Large intestine (tissue), 3 donors: Measurements from ENCODE around the gene FTHL17. TPM values are rescaled to one million over a fixed set of nuclear protein-coding genes. Genes with fewer than 3 reads are reported as not detected.
A peak's percentile ranks its signal among the peaks of the same experiment; 100 is the strongest.

Experiments used
- DNase-seq, 2 donors: peaks; one replicate each; pipeline versions ENCODE4 v3.0.0 to v3.0.0-alpha.2; 2013
- H3K27ac ChIP-seq: one replicate; pipeline ENCODE4 v1.5.1; 2013; ENCODE audit warnings: low read length
- H3K27me3 ChIP-seq: 2 replicates; pipeline ENCODE4 v1.6.1; 2013; ENCODE audit warnings: low read length; ENCODE audit not compliant: control insufficient read depth, insufficient read depth
- H3K36me3 ChIP-seq: 2 replicates; pipeline ENCODE4 v1.6.1; 2013; ENCODE audit warnings: low read length; ENCODE audit not compliant: control insufficient read depth, insufficient read depth
- H3K4me1 ChIP-seq: one replicate; pipeline ENCODE4 v1.6.1; 2013; ENCODE audit warnings: low read length; ENCODE audit not compliant: control insufficient read depth, insufficient read depth
- H3K4me3 ChIP-seq: one replicate; pipeline ENCODE4 v1.5.1; 2013; ENCODE audit warnings: low read length
- H3K9me3 ChIP-seq: one replicate; pipeline ENCODE4 v1.6.1; 2013; ENCODE audit warnings: mild to moderate bottlenecking, low read depth, low read length, moderate library complexity; ENCODE audit not compliant: control insufficient read depth
- WGBS: methylation state at CpG from one replicate; pipeline ENCODE4 v1.1.5; 2013; ENCODE audit warnings: low lambda C conversion rate; ENCODE audit not compliant: insufficient coverage; 5-methylcytosine and 5-hydroxymethylcytosine counted together
- polyA plus RNA-seq: library from polyadenylated mRNA; unstranded; fragments of 120-200 nt; gene quantifications from one replicate; pipeline ENCODE4 v1.2.1, GENCODE V29; 2013

The FTHL17 gene
- polyA plus RNA-seq, 1 donor, result not detected

DNA sequence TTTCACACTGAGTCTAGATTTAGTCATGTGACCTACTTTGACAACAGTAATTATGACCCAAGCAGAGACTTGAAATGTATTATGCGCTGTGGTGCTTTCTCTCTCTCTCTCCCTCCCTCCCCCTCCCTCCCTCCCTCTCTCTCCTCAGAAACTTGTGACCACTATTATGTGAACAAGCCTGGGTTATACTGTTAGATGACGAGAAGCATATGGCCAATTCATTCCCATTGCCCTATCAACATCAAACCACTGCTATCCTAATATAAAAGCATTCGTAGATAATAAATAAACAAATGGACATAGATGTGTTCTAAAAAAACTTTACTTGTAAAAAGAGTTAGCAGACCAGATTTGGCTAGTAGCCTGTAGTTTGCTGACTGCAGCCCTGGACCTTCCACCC lies 18.2 kb downstream of the FTHL17 start:
- H3K4me1 ChIP-seq, result no peaks in the 10 kb centered on the region
- no CpG with 5 or more reads among the region's 3 CpGs for WGBS
- no peak overlapping the region for H3K27ac ChIP-seq
- H3K36me3 ChIP-seq, result no peaks in the 10 kb centered on the region
- no peak overlapping the region for H3K4me3 ChIP-seq
- no peaks in the 10 kb centered on the region for H3K9me3 ChIP-seq
- H3K27me3 ChIP-seq, result no peaks in the 10 kb centered on the region
- DNase-seq, result no peak

DNA sequence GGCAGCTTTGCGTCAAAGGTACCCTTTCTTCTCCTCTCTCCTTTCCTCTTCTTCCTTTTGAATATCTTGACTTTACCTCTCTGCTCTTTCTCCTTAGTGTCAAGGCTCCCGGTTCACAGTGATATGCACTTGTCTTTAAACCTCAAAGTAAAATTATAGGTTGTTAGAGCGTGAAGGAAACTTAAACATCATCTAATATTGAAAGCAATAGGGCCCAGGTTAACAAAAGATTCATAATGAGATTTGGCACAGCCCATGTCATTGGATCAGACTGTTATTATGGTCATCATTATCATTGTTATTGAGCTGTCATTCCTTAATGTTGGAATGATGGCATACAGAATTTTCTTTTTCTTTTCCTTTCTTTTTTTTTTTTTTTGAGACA lies 32.5 kb downstream of the FTHL17 start:
- Histone ChIP-seq H3K27me3 (no peaks in the 10 kb centered on the region), H3K4me1 (no peaks in the 10 kb centered on the region), H3K9me3 (no peaks in the 10 kb centered on the region), H3K27ac (no peak overlapping the region), H3K36me3 (no peaks in the 10 kb centered on the region), H3K4me3 (no peak overlapping the region)
- no CpG with 5 or more reads among the region's 3 CpGs for WGBS
- no peak for DNase-seq

DNA sequence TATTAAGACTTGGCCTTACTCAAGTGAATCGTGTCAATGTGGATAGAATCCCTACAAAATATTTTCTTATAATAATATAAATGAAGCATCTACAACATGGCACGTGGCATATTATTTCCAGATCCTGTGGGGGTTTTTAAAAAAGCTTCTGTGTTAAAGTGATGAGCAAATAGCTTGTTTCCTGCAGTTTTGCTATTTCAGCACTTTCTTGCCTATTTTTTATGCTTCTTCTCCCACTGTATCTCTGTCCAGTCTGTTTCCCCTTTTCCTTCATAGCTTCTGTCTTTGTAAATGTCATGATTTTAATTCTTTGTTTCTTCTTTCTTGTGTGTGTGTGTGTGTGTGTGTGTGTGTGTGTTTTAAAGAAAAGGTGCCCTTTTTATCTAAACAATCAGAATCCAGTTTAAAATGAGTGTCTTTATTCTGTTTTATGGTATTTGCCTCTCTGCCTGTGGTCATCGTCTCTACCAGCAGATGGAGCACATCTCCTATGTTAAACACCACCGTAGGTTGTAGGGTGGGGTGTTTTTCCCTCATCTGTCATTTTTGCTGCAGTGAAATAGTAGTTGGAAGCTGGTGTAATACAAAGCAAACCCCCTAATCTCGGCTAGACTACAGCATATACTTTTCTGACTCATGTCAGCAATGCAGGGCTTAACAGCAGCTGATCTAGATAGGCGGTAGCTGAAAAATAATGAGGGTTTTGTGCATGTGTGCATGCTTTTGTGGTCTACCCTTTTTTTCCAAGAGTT lies 33.1 kb downstream of the FTHL17 start:
- WGBS, result no CpG with 5 or more reads among the region's 6 CpGs
- H3K4me1 ChIP-seq, result no peaks in the 10 kb centered on the region
- no peak overlapping the region for H3K4me3 ChIP-seq
- no peaks in the 10 kb centered on the region for H3K27me3 ChIP-seq
- DNase-seq, result peak; percentile 4 to 11
- no peaks in the 10 kb centered on the region for H3K9me3 ChIP-seq
- no peaks in the 10 kb centered on the region for H3K36me3 ChIP-seq
- no peak overlapping the region for H3K27ac ChIP-seq

DNA sequence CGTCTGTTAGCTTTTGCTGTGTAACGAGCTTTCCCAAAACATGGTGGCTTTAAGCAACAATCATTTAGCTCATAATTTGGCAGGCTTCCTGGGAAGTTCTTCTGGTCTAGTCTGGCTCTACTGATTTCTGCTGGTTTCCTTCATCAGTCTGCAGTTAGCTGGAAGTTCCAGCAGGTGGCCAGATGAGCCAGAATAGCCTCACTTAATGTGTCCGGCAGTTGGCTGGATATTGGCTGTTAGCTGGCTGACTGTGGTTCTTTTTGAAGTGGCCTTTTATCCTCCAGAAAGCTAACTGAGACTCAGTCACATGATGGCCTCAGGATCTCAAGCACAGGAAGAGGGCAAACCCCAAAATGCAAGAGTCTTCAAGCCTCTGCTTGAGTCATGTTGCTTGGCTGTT lies 34.9 kb downstream of the FTHL17 start:
- Histone ChIP-seq H3K36me3 (no peaks in the 10 kb centered on the region), H3K27me3 (no peaks in the 10 kb centered on the region), H3K4me3 (no peak overlapping the region), H3K4me1 (no peaks in the 10 kb centered on the region), H3K9me3 (no peaks in the 10 kb centered on the region), H3K27ac (no peak overlapping the region)
- no CpG with 5 or more reads among the region's 3 CpGs for WGBS
- peak; percentile 9 to 10 for DNase-seq

DNA sequence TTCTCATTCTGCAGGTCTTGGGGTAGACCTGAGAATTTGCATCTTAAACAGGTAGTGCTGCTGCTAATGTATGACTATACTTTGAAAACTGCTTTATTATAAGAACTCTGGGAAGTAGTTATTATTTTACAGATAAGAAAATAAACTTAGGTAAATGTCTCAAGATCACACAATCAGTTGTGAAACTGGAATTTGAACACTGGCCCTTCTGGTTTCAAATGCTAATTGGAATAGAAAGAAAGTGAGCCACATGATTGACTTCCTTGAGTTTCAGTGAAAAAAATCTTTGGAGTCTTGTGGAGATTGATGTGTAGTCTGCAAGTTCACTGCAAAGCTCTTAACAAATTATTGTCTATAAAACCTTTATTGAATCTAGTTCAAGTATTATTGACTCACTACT lies 44.5 kb downstream of the FTHL17 start:
- peak; percentile 25 to 73 for DNase-seq
- Histone ChIP-seq H3K27ac (peak overlapping the region; percentile 46), H3K4me3 (no peak overlapping the region), H3K36me3 (no peaks in the 10 kb centered on the region), H3K4me1 (peaks cover 4% of the 10 kb centered on the region), H3K9me3 (no peaks in the 10 kb centered on the region), H3K27me3 (no peaks in the 10 kb centered on the region)

DNA sequence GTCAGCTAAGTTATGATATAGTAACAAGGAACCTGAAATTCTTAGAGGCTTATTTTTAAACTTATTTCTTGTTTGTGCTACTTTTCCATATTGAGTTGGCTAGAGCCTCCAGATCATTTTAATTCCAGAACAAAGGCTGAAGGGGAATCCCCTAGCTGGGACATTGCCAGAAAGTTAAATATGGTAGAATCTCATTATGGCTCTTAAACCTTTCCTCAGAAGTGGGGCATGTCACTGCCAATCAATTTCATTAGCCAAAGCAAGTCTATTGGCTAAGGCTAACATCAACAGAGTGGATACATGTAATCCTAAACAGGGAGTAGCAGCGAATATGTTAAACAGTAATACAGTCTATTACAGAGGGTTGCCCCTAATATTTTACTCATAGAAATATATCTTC lies 47.0 kb downstream of the FTHL17 start:
- Histone ChIP-seq H3K4me1 (peaks cover 4% of the 10 kb centered on the region), H3K36me3 (no peaks in the 10 kb centered on the region), H3K27ac (no peak overlapping the region), H3K27me3 (no peaks in the 10 kb centered on the region), H3K9me3 (no peaks in the 10 kb centered on the region), H3K4me3 (no peak overlapping the region)
- no CpG with 5 or more reads among the region's 1 CpG for WGBS
- no peak for DNase-seq

DNA sequence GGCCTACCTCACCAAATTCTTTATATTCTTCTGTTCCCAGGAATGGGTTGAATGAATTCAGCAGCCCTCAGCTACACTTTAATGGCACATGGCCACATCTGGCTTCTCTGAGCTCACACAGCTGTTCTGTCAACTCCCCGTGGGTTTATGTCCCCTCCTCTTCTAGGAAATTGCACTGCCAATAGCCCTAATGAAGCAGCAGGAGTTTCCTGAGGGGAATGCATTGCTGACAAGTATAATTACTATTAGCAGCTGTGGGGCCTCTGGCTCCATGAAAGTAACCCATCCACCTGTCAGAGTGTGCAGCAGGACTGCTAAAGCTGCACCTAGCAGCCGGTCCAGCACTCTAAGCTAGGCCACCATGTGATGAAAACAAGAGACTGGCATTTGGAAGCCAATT lies 50.3 kb downstream of the FTHL17 start:
- Histone ChIP-seq H3K4me1 (no peaks in the 10 kb centered on the region), H3K9me3 (no peaks in the 10 kb centered on the region), H3K36me3 (no peaks in the 10 kb centered on the region), H3K27ac (no peak overlapping the region), H3K27me3 (no peaks in the 10 kb centered on the region), H3K4me3 (no peak overlapping the region)
- WGBS, result no CpG with 5 or more reads among the region's 2 CpGs
- DNase-seq, result peak in 1 of 2 donors; percentile 1

Other genes starting within 250 kb of the FTHL17 start
- 45.2 TPM for gene TAB3, start 182.8 kb downstream of the FTHL17 start, polyA plus RNA-seq